Neural cell (in vitro differentiated cells): Measurements from ENCODE around the gene RAB3IL1. TPM values are rescaled to one million over a fixed set of nuclear protein-coding genes. Genes with fewer than 3 reads are reported as not detected.

Experiments
- H2AFZ ChIP-seq: fragments of 200-600, 300-800 bp; sonication (generic), shearing (Covaris generic); 2 replicates; pipeline ENCODE4 v1.6.0; 2014; ENCODE audit warnings: low read depth, mild to moderate bottlenecking, antibody characterized with exemption, low read length, moderate library complexity
- H3F3A ChIP-seq: fragments of 200-600 bp; shearing (Covaris generic); 2 replicates; pipeline ENCODE4 v1.6.1; 2016; ENCODE audit warnings: mild to moderate bottlenecking, moderate library complexity, mixed read lengths, antibody characterized with exemption, low read length; ENCODE audit not compliant: insufficient read depth, poor library complexity, severe bottlenecking
- H3K27ac ChIP-seq: fragments of 200-600, 300-800 bp; sonication (generic), shearing (Covaris generic); 2 replicates; pipeline ENCODE4 v1.5.1; 2014; ENCODE audit warnings: mild to moderate bottlenecking, low read length, moderate library complexity
- H3K27me3 ChIP-seq: fragments of 300-800, 200-600 bp; sonication (generic), shearing (Covaris generic); 2 replicates; pipeline ENCODE4 v1.6.0; 2014; ENCODE audit warnings: mild to moderate bottlenecking, low read depth, low read length, moderate library complexity; ENCODE audit not compliant: insufficient read depth
- H3K36me3 ChIP-seq: fragments of 300-800, 200-600 bp; sonication (generic), shearing (Covaris generic); 2 replicates; pipeline ENCODE4 v1.5.1; 2014; ENCODE audit warnings: mild to moderate bottlenecking, antibody characterized with exemption, low read length, moderate library complexity; ENCODE audit not compliant: insufficient read depth
- H3K4me2 ChIP-seq: fragments of 300-800, 200-600 bp; sonication (generic), shearing (Covaris generic); 2 replicates; pipeline ENCODE4 v1.6.0; 2014; ENCODE audit warnings: mild to moderate bottlenecking, low read length
- H3K4me3 ChIP-seq: fragments of 300-800, 200-600 bp; sonication (generic), shearing (Covaris generic); 2 replicates; pipeline ENCODE4 v1.5.1; 2014; ENCODE audit warnings: mild to moderate bottlenecking, low read length, moderate library complexity
- H3K79me2 ChIP-seq: fragments of 200-600 bp; shearing (Covaris generic); replicated peaks from 2 replicates; pipeline ENCODE4 v1.6.0; 2014; ENCODE audit warnings: mild to moderate bottlenecking, low read length, moderate library complexity; ENCODE audit not compliant: insufficient read depth
- H3K9ac ChIP-seq: fragments of 300-800, 200-600 bp; sonication (generic), shearing (Covaris generic); 2 replicates; pipeline ENCODE4 v1.6.1; 2016; ENCODE audit warnings: mild to moderate bottlenecking, low read length, mixed read lengths
- H3K9me2 ChIP-seq: fragments of 200-600 bp; shearing (Covaris generic); 2 replicates; pipeline ENCODE4 v1.6.1; 2016; ENCODE audit warnings: mild to moderate bottlenecking, low read length, mixed read lengths; ENCODE audit not compliant: insufficient read depth
- H3K9me3 ChIP-seq: fragments of 200-600, 300-800 bp; sonication (generic), shearing (Covaris generic); 2 replicates; pipeline ENCODE4 v1.6.1; 2016; ENCODE audit warnings: mild to moderate bottlenecking, mixed run types, low read length, moderate library complexity, mixed read lengths
- H4K20me1 ChIP-seq: fragments of 200-600 bp; shearing (Covaris generic); 2 replicates; pipeline ENCODE4 v1.6.1; 2016; ENCODE audit warnings: mild to moderate bottlenecking, mixed run types; ENCODE audit not compliant: insufficient read depth
- CTCF ChIP-seq: fragments of 450-650 bp; IDR thresholded peaks from 2 replicates; pipeline ENCODE4 v1.5.1; 2014; ENCODE audit warnings: antibody characterized with exemption, mild to moderate bottlenecking, moderate library complexity; ENCODE audit not compliant: poor library complexity, severe bottlenecking
- EP300 ChIP-seq: fragments of 450-650 bp; conservative IDR thresholded peaks from 2 replicates; pipeline ENCODE4 v1.6.1; 2014; ENCODE audit warnings: antibody characterized with exemption, mild to moderate bottlenecking, moderate library complexity; ENCODE audit not compliant: poor library complexity, severe bottlenecking
- EZH2 ChIP-seq: fragments of 200-600, 300-800 bp; shearing (Covaris generic), sonication (generic); IDR thresholded peaks from 2 replicates; pipeline ENCODE4 v1.6.1; 2014; ENCODE audit warnings: antibody characterized with exemption, low read length, borderline replicate concordance, mild to moderate bottlenecking; ENCODE audit not compliant: insufficient read depth, poor library complexity, severe bottlenecking
- MXI1 ChIP-seq: fragments of 450-650 bp; conservative IDR thresholded peaks from 2 replicates; pipeline ENCODE4 v1.6.1; 2014; ENCODE audit warnings: antibody characterized with exemption, mild to moderate bottlenecking; ENCODE audit not compliant: poor library complexity, severe bottlenecking
- POLR2AphosphoS5 ChIP-seq: IDR thresholded peaks from 2 replicates; pipeline ENCODE4 v1.6.1; 2012
- RAD21 ChIP-seq: fragments of 450-650 bp; conservative IDR thresholded peaks from 2 replicates; pipeline ENCODE4 v1.6.1; 2014; ENCODE audit warnings: antibody characterized with exemption, mild to moderate bottlenecking, moderate library complexity
- REST ChIP-seq: IDR thresholded peaks from 2 replicates; pipeline ENCODE4 v1.6.1; 2012; ENCODE audit warnings: borderline replicate concordance
- SMC3 ChIP-seq: fragments of 450-650 bp; conservative IDR thresholded peaks from 2 replicates; pipeline ENCODE4 v1.6.1; 2014; ENCODE audit warnings: antibody characterized with exemption, mild to moderate bottlenecking, moderate library complexity; ENCODE audit not compliant: poor library complexity
- TAF1 ChIP-seq: IDR thresholded peaks from 2 replicates; pipeline ENCODE4 v1.6.1; 2012; ENCODE audit warnings: low read depth
- polyA plus RNA-seq: library from polyadenylated mRNA; depleted of rRNA; stranded (reverse); fragments of >200 nt; gene quantifications from 2 replicates; pipeline ENCODE4 v1.2.3, GENCODE V29; 2014

Gene RAB3IL1
- polyA plus RNA-seq, 1 donor from 2014 or later = 1.6 TPM

GRCh38 chr11:61851113-61851899 lies 66.1 kb downstream of the RAB3IL1 start:
- H3K79me2 ChIP-seq = no peaks in the 10 kb centered on the region
- H3K27ac ChIP-seq = no peak overlapping the region
- H3K9me2 ChIP-seq = no peaks in the 10 kb centered on the region
- H3K9me3 ChIP-seq = no peaks in the 10 kb centered on the region
- H4K20me1 ChIP-seq = no peaks in the 10 kb centered on the region
- H2AFZ ChIP-seq = no peak overlapping the region
- H3K36me3 ChIP-seq = peaks cover 10% of the 10 kb centered on the region
- no peaks in the 10 kb centered on the region for H3K27me3 ChIP-seq
- H3K4me3 ChIP-seq = no peak overlapping the region
- H3K4me2 ChIP-seq = no peak overlapping the region
- no peak for TF ChIP-seq TAF1
- TF ChIP-seq CTCF = no peak
- TF ChIP-seq SMC3 = no peak
- TF ChIP-seq EZH2 = no peak
- TF ChIP-seq REST = no peak
- TF ChIP-seq RAD21 = no peak
- no peak for TF ChIP-seq EP300
- TF ChIP-seq MXI1 = no peak
- no peaks in the 10 kb centered on the region for H3F3A ChIP-seq
- no peak overlapping the region for H3K9ac ChIP-seq

GRCh38 chr11:61850687-61851086 lies 66.7 kb downstream of the RAB3IL1 start:
- no peaks in the 10 kb centered on the region for H3K9me3 ChIP-seq
- H3K9ac ChIP-seq = no peak overlapping the region
- peaks cover 10% of the 10 kb centered on the region for H3K36me3 ChIP-seq
- no peak overlapping the region for H3K27ac ChIP-seq
- H3F3A ChIP-seq = no peaks in the 10 kb centered on the region
- H3K9me2 ChIP-seq = no peaks in the 10 kb centered on the region
- H2AFZ ChIP-seq = no peak overlapping the region
- TF ChIP-seq REST = no peak
- no peak for TF ChIP-seq SMC3
- no peak for TF ChIP-seq TAF1
- TF ChIP-seq MXI1 = no peak
- TF ChIP-seq CTCF = no peak
- TF ChIP-seq EZH2 = no peak
- no peak for TF ChIP-seq RAD21
- TF ChIP-seq EP300 = no peak
- TF ChIP-seq POLR2AphosphoS5 = no peak
- no peaks in the 10 kb centered on the region for H3K79me2 ChIP-seq
- no peak overlapping the region for H3K4me3 ChIP-seq
- H3K27me3 ChIP-seq = no peaks in the 10 kb centered on the region
- no peaks in the 10 kb centered on the region for H4K20me1 ChIP-seq
- H3K4me2 ChIP-seq = no peak overlapping the region
